PC-3 (cell line): ENCODE results near the gene RFTN1. TPM values are rescaled to one million over a fixed set of nuclear protein-coding genes. Genes with fewer than 3 reads are reported as not detected.

Source experiments
- ATAC-seq: fragments of 200-7000 bp; cut with Tn5 transposase; 2 replicates; pipeline ENCODE4 v1.9.1; 2020; ENCODE audit warnings: mild to moderate bottlenecking, moderate library complexity
- BruUV-seq: library from RNA; stranded (reverse); fragments of 400-500 nt; replicated peaks from 2 replicates; lab custom pipeline; 2021; lab: Mats Ljungman, UMichigan
- CTCF ChIA-PET: fragments of 300-600 bp; sonication (Branson Sonifier 250); formaldehyde crosslinking; loops from one replicate; lab custom pipeline; 2022; ENCODE audit warnings: antibody characterized with exemption; lab: Charles Lee
- POLR2A ChIA-PET: fragments of 300-600 bp; sonication (Branson Sonifier 250); formaldehyde crosslinking; loops from one replicate; lab custom pipeline; 2022; ENCODE audit warnings: antibody characterized with exemption; ENCODE audit not compliant: unreplicated experiment; lab: Charles Lee
- DNase-seq: peaks from one replicate; pipeline ENCODE4 v3.0.0-alpha.2; 2015
- H2AFZ ChIP-seq: fragments of 300-600 bp; sonication (generic); 2 replicates; pipeline ENCODE4 v1.6.0; 2016; ENCODE audit warnings: antibody characterized with exemption, low read length
- H3F3A ChIP-seq: fragments of 300-600 bp; sonication (generic); one replicate; pipeline ENCODE4 v1.6.0; 2017; ENCODE audit warnings: antibody characterized with exemption, low read length, control low read depth, mild to moderate bottlenecking; ENCODE audit not compliant: unreplicated experiment
- H3K27ac ChIP-seq: fragments of 300-600 bp; sonication (generic); 2 replicates; pipeline ENCODE4 v1.5.1; 2016; ENCODE audit warnings: mild to moderate bottlenecking, low read length
- H3K27me3 ChIP-seq: fragments of 300-600 bp; sonication (generic); 2 replicates; pipeline ENCODE4 v1.6.1; 2016; ENCODE audit warnings: low read length, mixed read lengths
- H3K36me3 ChIP-seq: fragments of 300-600 bp; sonication (generic); 2 replicates; pipeline ENCODE4 v1.6.1; 2016; ENCODE audit warnings: low read depth, mixed run types, low read length, mixed read lengths
- H3K4me1 ChIP-seq: fragments of 300-600 bp; sonication (generic); 2 replicates; pipeline ENCODE4 v1.5.1; 2016; ENCODE audit warnings: low read length; ENCODE audit not compliant: insufficient read depth
- H3K4me2 ChIP-seq: fragments of 300-600 bp; sonication (generic); 2 replicates; pipeline ENCODE4 v1.6.0; 2016; ENCODE audit warnings: low read length
- H3K4me3 ChIP-seq: fragments of 300-600 bp; sonication (generic); 2 replicates; pipeline ENCODE4 v1.5.1; 2016; ENCODE audit warnings: mild to moderate bottlenecking, low read length, mixed read lengths
- H3K79me2 ChIP-seq: fragments of 300-600 bp; sonication (generic); 2 replicates; pipeline ENCODE4 v1.6.1; 2017; ENCODE audit warnings: low read length, mixed read lengths
- H3K9ac ChIP-seq: fragments of 300-600 bp; sonication (generic); 2 replicates; pipeline ENCODE4 v1.6.0; 2016; ENCODE audit warnings: mild to moderate bottlenecking, low read length
- H3K9me2 ChIP-seq: fragments of 300-600 bp; sonication (generic); replicated peaks from 2 replicates; pipeline ENCODE4 v1.6.1; 2016; ENCODE audit warnings: mixed run types, low read length, mixed read lengths
- H3K9me3 ChIP-seq: fragments of 300-600 bp; sonication (generic); 2 replicates; pipeline ENCODE4 v1.6.1; 2016; ENCODE audit warnings: low read length, mixed read lengths
- H4K20me1 ChIP-seq: fragments of 300-600 bp; sonication (generic); 2 replicates; pipeline ENCODE4 v1.6.1; 2016; ENCODE audit warnings: low read length, mixed read lengths
- EZH2 ChIP-seq: fragments of 300-600 bp; sonication (generic); IDR thresholded peaks from one replicate; pipeline ENCODE4 v1.6.1; 2017; ENCODE audit warnings: antibody characterized with exemption, mild to moderate bottlenecking, low read length; ENCODE audit not compliant: unreplicated experiment
- EZH2phosphoT487 ChIP-seq: fragments of 300-600 bp; sonication (generic); IDR thresholded peaks from 2 replicates; pipeline ENCODE4 v1.6.1; 2018; ENCODE audit warnings: mild to moderate bottlenecking, antibody characterized with exemption, low read length, borderline replicate concordance
- intact Hi-C: fragments of 100-400 bp; cut with micrococcal nuclease; formaldehyde crosslinking; loops from 2 replicates; pipeline ENCODE4 v1.9.0; 2023
- total RNA-seq: library from RNA; depleted of rRNA; stranded (reverse); fragments of >200 nt; gene quantifications from 2 replicates; pipeline ENCODE4 v1.2.3, GENCODE V29; 2014
- TF ChIP-seq, protein P1 (sequence below): fragments of 300-600 bp; sonication (generic); conservative IDR thresholded peaks from 2 replicates; pipeline ENCODE4 v1.5.1; 2017; ENCODE audit warnings: antibody characterized with exemption, low read depth, mild to moderate bottlenecking, low read length

The RFTN1 gene
- total RNA-seq, 1 experiment from 2014 or later, result 9.7 TPM

DNA sequence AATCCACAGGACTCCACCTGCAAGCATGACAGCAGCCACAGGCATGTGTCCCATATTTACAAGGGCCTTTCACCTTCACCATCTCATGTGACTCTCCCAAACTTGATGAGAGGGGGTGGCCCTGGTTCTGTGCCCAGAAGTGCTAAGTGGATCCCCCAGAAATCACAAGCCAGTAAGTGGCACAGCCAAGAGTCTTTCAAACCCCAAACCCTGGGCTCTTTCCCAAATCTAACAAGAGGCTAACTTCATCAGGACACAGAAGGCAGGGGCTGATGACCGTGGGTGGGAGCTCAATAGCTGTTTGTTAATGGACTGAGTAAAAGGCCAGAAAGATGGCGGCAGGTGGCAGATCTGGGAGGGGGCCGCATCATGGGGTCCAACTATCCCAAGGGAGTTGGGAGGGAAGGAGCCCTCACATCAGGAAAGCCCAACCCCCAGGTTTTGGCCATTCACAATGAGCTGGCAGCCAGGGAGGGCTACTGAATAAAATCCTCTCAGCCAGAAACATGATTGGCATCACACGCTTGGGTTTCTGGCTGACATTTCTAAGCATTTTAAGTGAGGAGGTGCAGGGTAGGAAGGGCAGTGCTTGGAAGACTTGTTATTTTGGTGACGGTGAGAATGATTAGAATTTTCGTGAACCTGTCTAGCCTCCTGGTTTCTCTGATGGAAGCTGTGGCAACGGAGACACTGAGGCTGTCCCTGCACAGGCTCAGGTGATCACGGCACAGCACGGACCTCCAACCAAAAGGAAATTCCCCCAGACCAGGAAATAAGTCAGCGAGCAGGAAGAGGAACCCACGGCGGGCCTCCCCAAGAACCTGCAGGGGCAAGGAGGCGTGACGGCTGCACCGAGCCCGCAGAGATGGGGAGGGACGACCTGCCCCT, 139.2 kb downstream of the RFTN1 start:
- Histone ChIP-seq H3F3A (no peaks in the 10 kb centered on the region), H4K20me1 (no peaks in the 10 kb centered on the region), H3K79me2 (no peaks in the 10 kb centered on the region), H3K36me3 (no peaks in the 10 kb centered on the region; the same call in 1 of the 2 replicates), H3K4me2 (no peak overlapping the region), H3K27ac (no peak overlapping the region), H3K9me2 (no peaks in the 10 kb centered on the region), H3K4me3 (no peak overlapping the region), H3K4me1 (peaks cover 8% of the 10 kb centered on the region; the same call in 1 of the 2 replicates), H3K9me3 (peaks cover 4% of the 10 kb centered on the region; the same call in 1 of the 2 replicates), H3K27me3 (no peaks in the 10 kb centered on the region), H3K9ac (no peak overlapping the region), H2AFZ (no peak overlapping the region)
- CTCF ChIA-PET, result no interaction called here
- TF ChIP-seq EZH2phosphoT487, result no peak
- TF ChIP-seq, protein P1, sequence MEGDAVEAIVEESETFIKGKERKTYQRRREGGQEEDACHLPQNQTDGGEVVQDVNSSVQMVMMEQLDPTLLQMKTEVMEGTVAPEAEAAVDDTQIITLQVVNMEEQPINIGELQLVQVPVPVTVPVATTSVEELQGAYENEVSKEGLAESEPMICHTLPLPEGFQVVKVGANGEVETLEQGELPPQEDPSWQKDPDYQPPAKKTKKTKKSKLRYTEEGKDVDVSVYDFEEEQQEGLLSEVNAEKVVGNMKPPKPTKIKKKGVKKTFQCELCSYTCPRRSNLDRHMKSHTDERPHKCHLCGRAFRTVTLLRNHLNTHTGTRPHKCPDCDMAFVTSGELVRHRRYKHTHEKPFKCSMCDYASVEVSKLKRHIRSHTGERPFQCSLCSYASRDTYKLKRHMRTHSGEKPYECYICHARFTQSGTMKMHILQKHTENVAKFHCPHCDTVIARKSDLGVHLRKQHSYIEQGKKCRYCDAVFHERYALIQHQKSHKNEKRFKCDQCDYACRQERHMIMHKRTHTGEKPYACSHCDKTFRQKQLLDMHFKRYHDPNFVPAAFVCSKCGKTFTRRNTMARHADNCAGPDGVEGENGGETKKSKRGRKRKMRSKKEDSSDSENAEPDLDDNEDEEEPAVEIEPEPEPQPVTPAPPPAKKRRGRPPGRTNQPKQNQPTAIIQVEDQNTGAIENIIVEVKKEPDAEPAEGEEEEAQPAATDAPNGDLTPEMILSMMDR, result no peak
- no peak for TF ChIP-seq EZH2
- POLR2A ChIA-PET, result no interaction called here
- ATAC-seq (no peak), DNase-seq (no peak)
- no TSS peak for BruUV-seq
- intact Hi-C loops, result no loop called here

DNA sequence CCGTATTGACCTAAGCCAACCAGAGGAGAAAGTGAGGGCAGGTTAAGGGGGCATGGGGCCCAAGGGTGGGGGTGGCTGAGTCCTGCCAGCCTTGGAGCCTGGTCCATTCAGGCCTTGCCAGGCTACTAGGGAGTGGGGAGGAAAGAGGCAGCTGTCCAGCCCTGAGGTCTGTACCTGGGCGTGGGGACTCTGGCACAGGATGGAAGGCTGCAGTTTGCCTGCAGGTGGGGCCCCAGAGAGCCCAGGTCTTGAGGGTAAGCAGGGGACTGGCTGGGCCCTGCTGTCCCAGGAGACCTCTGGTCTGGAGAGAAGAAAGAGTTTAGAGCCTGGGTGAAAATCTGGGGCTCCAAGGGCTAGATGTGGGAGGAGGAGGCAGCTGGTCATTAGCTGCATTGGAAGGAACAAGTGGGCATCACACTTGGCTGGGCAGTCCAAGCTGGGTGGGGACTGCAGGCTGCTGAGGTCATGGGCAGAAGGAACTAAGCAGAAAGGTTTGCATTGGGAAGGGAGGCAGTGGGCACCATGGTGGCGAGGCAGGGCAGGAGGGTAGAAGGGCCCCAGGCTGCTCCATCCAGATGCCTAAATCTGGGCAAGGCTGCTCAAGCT, 140.1 kb downstream of the RFTN1 start:
- Histone ChIP-seq H3K9ac (no peak overlapping the region), H3K36me3 (no peaks in the 10 kb centered on the region; the same call in 1 of the 2 replicates), H2AFZ (no peak overlapping the region), H3K4me1 (0 out of 2 replicates have a peak, but pooled peaks cover 5% of the 10 kb centered on the region), H3F3A (no peaks in the 10 kb centered on the region), H3K9me2 (no peaks in the 10 kb centered on the region), H3K27ac (no peak overlapping the region), H3K27me3 (no peaks in the 10 kb centered on the region), H3K79me2 (no peaks in the 10 kb centered on the region), H4K20me1 (no peaks in the 10 kb centered on the region), H3K4me3 (no peak overlapping the region), H3K4me2 (no peak overlapping the region), H3K9me3 (peaks cover 4% of the 10 kb centered on the region; the same call in 1 of the 2 replicates)
- no peak for DNase-seq
- no peak for ATAC-seq
- no TSS peak for BruUV-seq
- intact Hi-C loops, result no loop called here
- ChIA-PET POLR2A (no interaction called here), CTCF (no interaction called here)
- TF ChIP-seq EZH2 (no peak), EZH2phosphoT487 (no peak)
- TF ChIP-seq, protein P1, result no peak
